Stromal cell of bone marrow (primary cell): ENCODE measurements around the gene PITPNM2.

Experiments used
- DNase-seq: peaks from one replicate; pipeline ENCODE4 v3.0.0-alpha.2; 2012; ENCODE audit warnings: low read depth

Gene PITPNM2

DNA sequence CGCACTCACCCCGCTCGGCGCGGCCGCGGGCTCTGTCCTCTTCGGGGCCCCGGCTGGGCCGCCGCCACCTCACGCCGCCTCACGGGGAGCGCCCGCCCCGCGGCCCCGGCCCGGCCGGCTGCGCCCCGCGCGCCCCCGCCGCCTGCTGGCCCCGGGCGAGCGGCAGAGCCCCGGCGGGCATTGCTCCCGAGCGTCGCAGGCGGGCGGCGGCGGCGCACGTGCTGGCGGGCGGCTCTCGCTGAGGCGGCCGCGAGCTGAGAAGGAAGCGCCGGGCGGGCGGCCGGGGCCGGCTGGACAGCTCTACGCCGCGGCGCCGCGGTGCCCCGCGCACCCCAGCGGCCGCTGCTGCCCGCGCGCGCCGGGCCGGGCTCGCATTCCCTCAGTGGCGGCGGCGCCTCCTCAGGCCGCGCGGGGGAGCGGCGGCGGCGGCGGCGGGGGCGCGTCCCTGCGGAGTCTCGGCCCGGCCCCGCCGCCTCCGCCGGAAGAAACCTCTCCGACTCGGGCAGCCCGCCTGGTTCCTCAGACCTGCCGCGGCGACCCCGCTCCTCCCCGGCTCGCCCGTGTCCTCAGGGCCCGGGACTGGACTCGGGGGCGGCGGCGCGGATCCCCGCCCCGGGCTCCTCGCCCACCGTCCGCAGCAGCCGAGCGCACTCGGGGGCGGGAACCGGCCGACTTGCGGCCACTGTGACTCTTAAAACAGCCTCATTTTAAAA lies at the start of gene PITPNM2:
PITPNM2 (minus strand) TSS at position 347 of the 713 bp plus-strand sequence. CDS start 116,500 bp downstream, outside the sequence.
- DNase-seq, result peak; percentile 43

- no peak for DNase-seq
These were observed 49.5 kb upstream of the PITPNM2 start for GRCh38 chr12:123200414-123200813.

DNA sequence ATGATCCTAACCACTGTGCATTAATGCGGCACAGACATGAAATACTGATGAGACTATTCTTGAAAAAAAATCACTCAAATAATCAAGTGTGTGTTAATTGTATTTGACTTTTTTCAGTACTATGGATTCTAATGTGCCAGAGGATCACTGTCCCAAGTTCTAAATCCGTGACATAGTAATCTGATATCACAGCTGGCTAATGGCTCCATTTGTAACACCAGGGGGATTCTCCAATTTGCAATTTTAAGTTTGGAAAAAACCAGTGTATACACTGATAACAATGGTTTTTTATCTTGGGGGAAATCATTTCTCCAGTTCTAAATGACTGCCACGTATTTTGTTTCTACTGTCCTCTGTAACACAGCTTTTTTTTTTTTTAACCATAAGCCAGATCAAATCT lies 49.0 kb upstream of the PITPNM2 start:
- DNase-seq, result no peak

GRCh38 chr12:123187637-123188036 lies 36.7 kb upstream of the PITPNM2 start:
- DNase-seq, result no peak

- DNase-seq, result no peak
These were observed 29.3 kb upstream of the PITPNM2 start for GRCh38 chr12:123180171-123180570.

GRCh38 chr12:123171967-123172366 lies 21.1 kb upstream of the PITPNM2 start:
- DNase-seq, result no peak

DNA sequence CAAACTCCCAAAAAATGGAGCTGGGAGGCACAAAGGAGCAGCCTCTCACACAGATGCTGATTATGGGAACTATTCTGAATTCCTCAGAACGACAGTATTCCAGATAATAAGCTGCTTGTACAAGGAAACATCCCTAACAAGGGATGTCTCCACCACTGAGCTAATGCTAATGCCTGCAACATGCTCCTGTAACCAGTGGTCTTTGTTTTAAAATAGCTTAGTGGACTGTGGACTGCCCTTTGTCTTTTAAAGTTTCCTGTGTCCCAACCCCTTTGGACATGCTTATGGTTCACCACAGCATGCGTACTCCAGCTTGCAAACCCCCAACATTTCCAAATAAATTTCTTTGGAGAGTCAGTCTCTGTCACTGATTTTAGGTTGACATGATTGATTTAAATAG lies 16.4 kb upstream of the PITPNM2 start:
- no peak for DNase-seq

DNA sequence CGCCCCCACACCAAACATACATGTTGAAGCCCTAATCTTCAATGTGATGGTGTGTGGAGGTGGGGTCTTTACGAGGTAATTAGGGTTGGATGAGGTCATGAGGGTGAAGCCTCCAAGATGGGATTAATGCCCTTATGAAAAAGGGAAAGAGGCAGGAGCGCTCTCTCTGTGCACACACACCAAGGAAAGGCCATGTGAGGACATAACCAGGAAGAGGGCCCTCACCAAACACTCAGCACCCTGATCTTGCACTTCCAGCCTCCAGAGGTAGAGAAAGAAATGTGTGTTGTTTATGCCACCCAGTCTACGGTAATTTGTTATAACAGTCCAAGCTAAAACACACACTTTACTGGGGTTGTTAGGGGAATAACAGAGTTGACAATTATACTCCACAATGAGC lies 14.6 kb upstream of the PITPNM2 start:
- DNase-seq, result no peak

- DNase-seq, result no peak
These were observed 13.9 kb upstream of the PITPNM2 start for GRCh38 chr12:123164710-123165261.

DNA sequence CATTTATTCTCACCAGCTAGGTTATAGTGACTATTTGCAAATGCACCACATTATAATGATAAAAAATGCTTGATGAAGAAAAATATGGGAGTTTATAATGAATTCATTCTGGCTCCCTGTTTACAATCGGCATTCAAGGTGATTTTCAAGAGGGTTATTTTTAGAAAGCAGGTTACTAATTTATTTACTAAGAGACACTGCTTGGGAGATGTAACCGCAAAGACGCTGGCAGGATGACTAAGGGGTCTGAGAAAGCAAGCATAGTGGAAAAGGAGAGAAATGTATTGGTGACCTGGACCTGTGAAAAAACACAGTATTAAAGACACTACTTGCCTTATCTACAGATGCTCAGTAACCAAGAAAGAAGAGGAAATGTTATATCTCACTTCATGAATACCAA lies 13.3 kb upstream of the PITPNM2 start:
- DNase-seq, result no peak

DNA sequence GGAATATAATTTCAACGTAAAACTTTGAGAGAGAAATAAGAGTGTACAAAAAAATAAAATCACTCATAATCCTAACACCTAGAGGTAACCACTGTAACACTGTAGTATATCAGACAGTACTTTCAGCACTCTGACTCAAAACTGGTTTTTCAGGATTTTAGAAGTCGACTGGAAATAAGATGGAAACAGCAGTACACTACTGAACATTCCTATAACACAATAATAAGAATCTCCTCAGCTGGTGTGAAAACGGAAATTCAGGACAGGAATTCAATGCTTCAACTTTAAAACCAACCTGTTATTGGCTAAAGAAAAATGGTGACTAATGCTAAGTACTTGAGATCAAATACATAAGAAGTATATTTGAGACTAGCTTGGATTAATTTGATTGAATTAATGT lies 12.3 kb upstream of the PITPNM2 start:
- no peak for DNase-seq

GRCh38 chr12:123160801-123161487 lies 10.1 kb upstream of the PITPNM2 start:
- no peak for DNase-seq

- no peak for DNase-seq
These were observed 3.0 kb upstream of the PITPNM2 start for GRCh38 chr12:123153906-123154305.

DNA sequence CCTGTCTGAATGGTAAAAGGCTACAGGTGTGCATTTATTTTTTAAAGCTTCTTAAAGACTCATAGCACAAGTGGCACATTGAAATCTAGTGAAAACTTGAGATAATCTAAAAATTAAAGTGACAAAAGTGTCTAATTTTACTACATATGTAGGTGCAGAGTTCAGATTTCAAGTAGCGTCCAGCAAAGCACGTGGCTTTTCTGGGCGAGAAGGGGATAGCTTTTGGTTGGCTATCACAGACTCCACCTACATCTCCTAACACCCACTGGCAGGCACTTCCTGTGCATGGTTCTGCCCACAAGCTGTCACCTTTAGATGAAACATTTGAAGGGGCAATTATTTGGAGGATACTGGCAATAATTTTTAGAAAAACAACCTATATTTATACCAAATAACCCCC lies 1.9 kb upstream of the PITPNM2 start:
- DNase-seq, result no peak

GRCh38 chr12:123151457-123152454 lies 866 bp upstream of the PITPNM2 start:
- DNase-seq, result no peak

GRCh38 chr12:123150275-123150743 lies 581 bp downstream of the PITPNM2 start:
- DNase-seq, result no peak

- DNase-seq, result no peak
These were observed 1.2 kb downstream of the PITPNM2 start for GRCh38 chr12:123149501-123150274.

DNA sequence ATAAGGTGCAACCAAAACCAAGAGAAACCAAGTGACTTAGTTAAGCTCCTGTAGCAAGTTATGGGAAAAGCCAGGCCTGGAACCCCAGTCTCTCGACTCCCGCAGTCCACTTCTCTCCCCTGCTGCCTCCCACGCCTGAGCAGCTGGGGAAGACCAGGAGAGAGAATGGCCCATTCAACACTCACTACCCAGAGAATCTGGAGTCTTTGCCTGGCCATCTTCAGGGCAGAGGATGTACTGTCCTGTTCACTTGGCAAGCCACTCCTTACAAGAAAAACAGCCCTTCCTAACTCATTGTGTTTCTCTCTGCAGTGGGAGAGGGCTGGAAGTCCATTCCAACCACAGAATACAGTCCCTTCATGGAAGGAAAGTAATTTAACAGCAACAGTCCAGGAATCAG lies 1.8 kb downstream of the PITPNM2 start:
- DNase-seq, result no peak

- no peak for DNase-seq
These were observed 2.2 kb downstream of the PITPNM2 start for GRCh38 chr12:123148655-123149054.

DNA sequence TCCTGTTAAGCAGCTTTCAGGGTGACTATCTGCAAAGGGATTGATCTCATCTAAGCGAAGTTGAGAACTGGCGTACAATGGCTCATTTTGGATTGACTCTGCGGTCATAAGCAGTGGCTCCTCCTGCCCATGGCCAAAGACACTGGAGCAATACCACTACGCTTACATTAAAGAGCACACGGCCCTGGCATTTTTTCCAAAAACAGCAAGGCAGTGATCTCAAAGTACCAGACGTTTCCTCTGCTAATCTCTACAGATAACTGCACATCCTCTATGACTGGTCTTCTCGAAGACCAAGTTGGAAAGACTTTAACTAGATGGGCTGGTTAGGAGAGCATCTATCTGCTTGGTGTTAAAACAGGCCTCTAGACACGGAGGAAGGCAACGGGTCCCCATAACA lies 2.7 kb downstream of the PITPNM2 start:
- DNase-seq, result no peak

- DNase-seq, result no peak
These were observed 5.7 kb downstream of the PITPNM2 start for GRCh38 chr12:123145211-123145610.
